ENCODE results near the gene CELA3A.
"Not testable (repeated sequence)": the region's sequence is repeated elsewhere in the genome, so short reads cannot be mapped to it uniquely, and the experiment has no call there.

The CELA3A gene

GRCh38 chr1:21982122-21982521 lies 19.3 kb upstream of the CELA3A start:
- DNase-seq: not testable (repeated sequence)

GRCh38 chr1:21983539-21983938 lies 17.9 kb upstream of the CELA3A start:
- not testable (repeated sequence) for DNase-seq

GRCh38 chr1:21985893-21986292 lies 15.6 kb upstream of the CELA3A start:
- not testable (repeated sequence) for DNase-seq

- not testable (repeated sequence) for DNase-seq
These were observed 15.1 kb upstream of the CELA3A start for GRCh38 chr1:21986386-21986785.

- not testable (repeated sequence) for DNase-seq
These were observed 11.6 kb upstream of the CELA3A start for GRCh38 chr1:21989672-21990393.

- not testable (repeated sequence) for DNase-seq
These were observed 9.3 kb upstream of the CELA3A start for GRCh38 chr1:21992186-21992585.

GRCh38 chr1:21994716-21995115 lies 6.7 kb upstream of the CELA3A start:
- not testable (repeated sequence) for DNase-seq

GRCh38 chr1:21996663-21996970 lies 4.8 kb upstream of the CELA3A start:
- not testable (repeated sequence) for DNase-seq

- not testable (repeated sequence) for DNase-seq
These were observed 3.4 kb upstream of the CELA3A start for GRCh38 chr1:21997891-21998623.

GRCh38 chr1:21998624-21999294 lies 2.7 kb upstream of the CELA3A start:
- DNase-seq: peak; percentile 48

GRCh38 chr1:21999645-22000044 lies 1.8 kb upstream of the CELA3A start:
- peak; percentile 33 for DNase-seq

- not testable (repeated sequence) for DNase-seq
These were observed 1.0 kb downstream of the CELA3A start for GRCh38 chr1:22002461-22002860.

- not testable (repeated sequence) for DNase-seq
These were observed 1.4 kb downstream of the CELA3A start for GRCh38 chr1:22002875-22003274.

- DNase-seq: not testable (repeated sequence)
These were observed 2.5 kb downstream of the CELA3A start for GRCh38 chr1:22003959-22004358.

- DNase-seq: not testable (repeated sequence)
These were observed 4.0 kb downstream of the CELA3A start for GRCh38 chr1:22005261-22006149.

GRCh38 chr1:22006736-22007135 lies 5.3 kb downstream of the CELA3A start:
- DNase-seq: not testable (repeated sequence)

- DNase-seq: not testable (repeated sequence)
These were observed 5.8 kb downstream of the CELA3A start for GRCh38 chr1:22007262-22007661.

GRCh38 chr1:22009566-22009965 lies 8.1 kb downstream of the CELA3A start:
- DNase-seq: not testable (repeated sequence)

GRCh38 chr1:22012752-22013151 lies 11.3 kb downstream of the CELA3A start:
- DNase-seq: not testable (repeated sequence)

GRCh38 chr1:22014575-22015206 lies 13.2 kb downstream of the CELA3A start:
- DNase-seq: not testable (repeated sequence)

- DNase-seq: no peak
These were observed 17.4 kb downstream of the CELA3A start for GRCh38 chr1:22018583-22019559.
